GM12864 (cell line): ENCODE results near the gene METTL8.

ENCODE experiments used
- DNase-seq: peaks from one replicate; pipeline ENCODE4 v3.0.0-alpha.2; 2011; ENCODE audit warnings: low read depth
- H3K4me3 ChIP-seq: 2 replicates; pipeline ENCODE4 v1.5.1; 2011; ENCODE audit warnings: mild to moderate bottlenecking, low read depth, low read length, control low read depth
- CTCF ChIP-seq: IDR thresholded peaks from 2 replicates; pipeline ENCODE4 v1.5.1; 2011; ENCODE audit warnings: low read depth, mild to moderate bottlenecking, moderate library complexity, low read length, control low read depth, inconsistent platforms; ENCODE audit errors: missing control alignments

METTL8 gene

GRCh38 chr2:171346723-171347557 is 86.8 kb downstream of the METTL8 start:
- TF ChIP-seq CTCF: peak; percentile 22
- no peak overlapping the region for H3K4me3 ChIP-seq
- DNase-seq: no peak

GRCh38 chr2:171345971-171346722 is 87.6 kb downstream of the METTL8 start:
- no peak overlapping the region for H3K4me3 ChIP-seq
- no peak for DNase-seq
- no peak for TF ChIP-seq CTCF

GRCh38 chr2:171344182-171344581 is 89.6 kb downstream of the METTL8 start:
- no peak overlapping the region for H3K4me3 ChIP-seq
- TF ChIP-seq CTCF: no peak

GRCh38 chr2:171342067-171342413 is 91.8 kb downstream of the METTL8 start:
- H3K4me3 ChIP-seq: no peak overlapping the region
- no peak for TF ChIP-seq CTCF
- DNase-seq: no peak

More at GRCh38 chr2:171344182-171344581, 89.6 kb downstream of the METTL8 start:
- DNase-seq: no peak

GRCh38 chr2:171341394-171342066 is 92.3 kb downstream of the METTL8 start:
- no peak for DNase-seq
- TF ChIP-seq CTCF: no peak
- H3K4me3 ChIP-seq: no peak overlapping the region

- no peak overlapping the region for H3K4me3 ChIP-seq
- DNase-seq: no peak
- no peak for TF ChIP-seq CTCF
These were observed 98.8 kb downstream of the METTL8 start for GRCh38 chr2:171334946-171335345.
